Lower leg skin (tissue), 4 donors: Measurements from ENCODE around the gene MSRB3. TPM values are rescaled to one million over a fixed set of nuclear protein-coding genes. Genes with fewer than 3 reads are reported as not detected.
"Not testable (repeated sequence)": the region's sequence is repeated elsewhere in the genome, so short reads cannot be mapped to it uniquely, and the experiment has no call there.

Source experiments
- DNase-seq, 2 donors: peaks; one replicate each; pipeline ENCODE4 v3.0.0-alpha.2; 2019; ENCODE audit warnings: low spot score in 2 of 2
- H3K4me3 ChIP-seq: fragments of 200-600 bp; sonication (generic); 2 replicates; pipeline ENCODE4 v1.5.1; 2017; ENCODE audit warnings: mild to moderate bottlenecking, low read depth; ENCODE audit not compliant: poor library complexity, severe bottlenecking
- POLR2A ChIP-seq, 2 donors: fragments of 450-650 bp; IDR thresholded peaks; one replicate each; pipeline ENCODE4 v1.6.1; 2016 to 2017; ENCODE audit warnings: antibody characterized with exemption in 2 of 2, mild to moderate bottlenecking in 1 of 2, moderate library complexity in 1 of 2
- WGBS, 2 donors: methylation state at CpG; one replicate each; pipeline ENCODE4 v1.1.5; 2018; 5-methylcytosine and 5-hydroxymethylcytosine counted together
- intact Hi-C: fragments of 100-400 bp; cut with DNase I; formaldehyde crosslinking; loops from one replicate; pipeline ENCODE4 v1.15.0; 2023; ENCODE audit warnings: low total_unique reads
- total RNA-seq, 4 donors: library from RNA; depleted of rRNA; stranded (reverse); fragments of >200 nt; gene quantifications; one replicate each; pipeline ENCODE4 v1.1.0, GENCODE V29; 2016
- TF ChIP-seq, protein P1 (sequence below), 3 donors: fragments of 450-650 bp; IDR thresholded peaks; one replicate each; pipeline ENCODE4 v1.5.1; 2016; ENCODE audit warnings: antibody characterized with exemption in 3 of 3, mild to moderate bottlenecking in 3 of 3, moderate library complexity in 2 of 3

Gene MSRB3
- total RNA-seq, 4 donors from 2014 or later: 6.1 to 16.6 (median 7.9) TPM

DNA sequence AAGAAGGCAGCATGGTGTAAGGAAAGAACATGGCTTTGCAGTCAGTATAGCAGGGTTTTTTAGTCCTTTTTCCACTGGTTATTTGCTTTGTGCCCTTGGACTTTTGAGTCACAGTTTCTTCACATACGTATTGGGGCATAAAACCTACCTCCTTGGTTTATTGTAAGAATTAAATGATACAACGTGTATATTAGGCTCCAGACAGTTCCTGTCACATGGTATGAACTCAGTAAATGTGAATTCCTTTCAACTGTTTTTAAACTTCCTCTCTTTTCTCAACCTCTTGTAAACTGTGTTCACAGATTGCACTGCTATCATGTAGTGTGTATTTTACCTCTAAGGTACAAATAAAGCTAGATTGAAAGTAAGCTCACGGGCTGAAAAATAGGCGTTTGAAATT lies 29.5 kb downstream of the MSRB3 start:
- TF ChIP-seq, protein P1, sequence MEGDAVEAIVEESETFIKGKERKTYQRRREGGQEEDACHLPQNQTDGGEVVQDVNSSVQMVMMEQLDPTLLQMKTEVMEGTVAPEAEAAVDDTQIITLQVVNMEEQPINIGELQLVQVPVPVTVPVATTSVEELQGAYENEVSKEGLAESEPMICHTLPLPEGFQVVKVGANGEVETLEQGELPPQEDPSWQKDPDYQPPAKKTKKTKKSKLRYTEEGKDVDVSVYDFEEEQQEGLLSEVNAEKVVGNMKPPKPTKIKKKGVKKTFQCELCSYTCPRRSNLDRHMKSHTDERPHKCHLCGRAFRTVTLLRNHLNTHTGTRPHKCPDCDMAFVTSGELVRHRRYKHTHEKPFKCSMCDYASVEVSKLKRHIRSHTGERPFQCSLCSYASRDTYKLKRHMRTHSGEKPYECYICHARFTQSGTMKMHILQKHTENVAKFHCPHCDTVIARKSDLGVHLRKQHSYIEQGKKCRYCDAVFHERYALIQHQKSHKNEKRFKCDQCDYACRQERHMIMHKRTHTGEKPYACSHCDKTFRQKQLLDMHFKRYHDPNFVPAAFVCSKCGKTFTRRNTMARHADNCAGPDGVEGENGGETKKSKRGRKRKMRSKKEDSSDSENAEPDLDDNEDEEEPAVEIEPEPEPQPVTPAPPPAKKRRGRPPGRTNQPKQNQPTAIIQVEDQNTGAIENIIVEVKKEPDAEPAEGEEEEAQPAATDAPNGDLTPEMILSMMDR (IDR thresholded peaks at IDR 0.05): no peak
- TF ChIP-seq POLR2A (IDR thresholded peaks at IDR 0.05): no peak
- WGBS, 2 donors: 37 to 38% methylated on average over 4 of the region's 4 CpGs
- intact Hi-C loops: no loop called here

DNA sequence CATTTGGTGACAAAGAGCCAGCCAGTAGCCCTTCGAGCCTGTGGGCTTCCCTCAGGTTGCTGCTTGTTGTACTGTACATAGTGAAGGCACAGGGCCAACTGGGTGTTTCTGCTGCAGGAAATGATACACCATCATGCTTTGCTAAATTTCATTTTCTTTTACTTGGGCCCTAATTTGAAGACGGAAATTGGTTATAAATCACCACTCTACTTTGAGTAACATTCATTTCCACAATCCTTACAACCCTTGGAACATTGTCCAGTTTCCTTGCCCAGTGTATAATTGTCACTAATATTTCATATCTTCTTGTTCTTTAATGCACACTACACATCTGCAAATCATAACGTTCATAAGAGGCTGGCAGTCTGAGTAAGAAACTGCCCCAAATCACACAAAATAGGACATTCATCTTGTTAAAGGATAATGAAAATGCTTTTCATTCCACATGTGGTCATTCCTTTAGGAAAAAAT lies 30.2 kb downstream of the MSRB3 start:
- intact Hi-C loops: no loop called here
- no peak for DNase-seq
- TF ChIP-seq, protein P1 (IDR thresholded peaks at IDR 0.05): no peak
- no peak for TF ChIP-seq POLR2A (IDR thresholded peaks at IDR 0.05)
- WGBS, 2 donors: 27% methylated on average over 3 of the region's 3 CpGs
- H3K4me3 ChIP-seq: no peak overlapping the region

More for the DNA sequence above, 29.5 kb downstream of the MSRB3 start:
- no peak for DNase-seq
- no peak overlapping the region for H3K4me3 ChIP-seq

DNA sequence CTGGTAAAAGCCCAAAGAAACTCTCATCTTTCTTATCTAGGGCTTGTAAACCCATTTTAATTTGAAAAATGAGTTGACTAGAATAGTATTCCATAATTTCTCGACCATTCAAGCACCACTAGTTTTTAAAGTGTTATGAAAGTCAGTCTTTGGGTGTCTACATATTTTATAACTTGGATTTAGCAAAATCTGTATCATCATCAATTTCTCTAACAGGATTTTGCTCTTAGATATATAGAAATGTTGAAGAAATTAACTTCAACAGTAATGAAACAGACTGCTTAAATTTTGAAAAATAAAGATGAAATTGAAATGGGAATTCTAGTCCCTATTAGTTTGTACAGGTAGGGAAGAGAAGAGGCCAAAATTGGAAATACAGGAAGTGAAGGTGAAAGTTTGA lies 32.8 kb downstream of the MSRB3 start:
- intact Hi-C loops: no loop called here
- WGBS, 2 donors: 82 to 89% methylated on average over 1 of the region's 1 CpG

DNA sequence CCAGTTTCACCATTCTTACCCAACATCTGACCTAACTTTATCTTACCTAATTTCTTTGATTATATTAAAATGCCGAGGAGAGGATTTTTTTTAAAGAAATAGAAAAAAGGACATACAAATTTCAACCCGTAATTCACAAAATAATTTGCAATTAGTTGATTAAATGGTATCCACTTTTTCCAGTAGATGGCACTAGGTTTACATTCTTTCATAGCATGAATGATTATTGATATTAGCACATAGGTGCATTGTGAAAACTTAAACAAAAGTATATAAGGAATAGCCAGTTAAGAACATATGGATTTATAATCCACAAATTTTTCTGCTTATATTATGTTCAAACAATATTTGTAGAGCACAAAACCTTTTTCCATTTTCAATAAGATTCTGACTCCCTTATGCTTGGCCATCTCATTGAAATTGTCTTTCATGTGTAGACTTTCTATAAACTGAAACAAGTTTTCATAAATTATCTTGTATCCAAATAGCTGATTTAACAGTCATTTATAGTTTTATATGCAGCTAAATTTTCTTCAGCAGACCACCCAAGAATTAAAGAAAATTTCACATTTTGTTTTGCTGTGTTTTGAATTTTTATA lies 35.3 kb downstream of the MSRB3 start:
- 29 to 35% methylated on average over 2 of the region's 2 CpGs for WGBS, 2 donors
- no peak for DNase-seq
- TF ChIP-seq, protein P1 (IDR thresholded peaks at IDR 0.05): no peak
- no peak for TF ChIP-seq POLR2A (IDR thresholded peaks at IDR 0.05)
- H3K4me3 ChIP-seq: no peak overlapping the region
- intact Hi-C loops: no loop called here

More for the DNA sequence above, 32.8 kb downstream of the MSRB3 start:
- TF ChIP-seq, protein P1 (IDR thresholded peaks at IDR 0.05): no peak
- no peak for TF ChIP-seq POLR2A (IDR thresholded peaks at IDR 0.05)
- DNase-seq: no peak
- H3K4me3 ChIP-seq: no peak overlapping the region

DNA sequence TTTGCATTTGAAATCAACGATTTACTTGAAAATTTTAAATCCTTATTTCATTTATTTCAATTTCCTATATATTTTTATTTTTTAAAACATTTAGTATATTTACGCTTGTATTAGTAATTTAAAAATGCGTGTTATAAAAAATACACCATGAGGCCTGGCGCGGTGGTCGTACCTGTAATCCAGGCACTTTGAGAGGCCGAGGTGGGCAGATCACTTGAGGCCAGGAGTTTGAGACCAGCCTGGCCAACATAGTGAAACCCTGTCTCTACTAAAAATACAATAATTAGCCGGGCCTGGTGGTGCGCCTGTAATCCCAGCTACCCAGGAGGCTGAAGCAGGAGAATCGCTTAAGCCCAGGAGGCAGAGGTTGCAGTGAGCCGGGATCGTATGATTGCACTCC lies 36.8 kb downstream of the MSRB3 start:
- 95 to 98% methylated on average over 12 of the region's 12 CpGs for WGBS, 2 donors
- DNase-seq, H3K4me3 ChIP-seq, intact Hi-C loops: not testable (repeated sequence)

DNA sequence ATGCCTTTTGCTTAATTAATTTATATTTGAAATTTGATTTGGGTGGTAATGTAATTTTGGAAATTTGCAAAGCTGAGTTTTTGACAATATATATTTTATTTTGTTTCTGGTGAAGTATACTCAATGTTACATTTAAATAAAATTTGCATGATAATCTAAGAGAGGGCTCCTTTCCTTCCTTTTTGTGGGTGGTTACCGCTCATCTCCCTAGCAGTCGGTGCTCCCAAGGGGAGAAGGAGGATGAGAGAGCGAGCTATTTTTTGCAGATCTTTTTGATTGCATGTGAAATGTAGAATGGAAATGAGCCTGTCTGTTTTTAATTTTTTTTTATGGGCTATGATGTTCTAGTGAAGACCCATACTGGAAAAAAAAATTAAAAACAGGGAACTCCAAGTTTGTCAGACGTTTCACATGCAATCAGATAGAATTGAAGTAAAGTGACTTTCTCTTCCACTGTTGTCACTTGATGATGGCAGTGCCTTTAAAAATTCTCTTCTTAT lies 39.8 kb downstream of the MSRB3 start:
- no peak for DNase-seq
- intact Hi-C loops: no loop called here

More for the DNA sequence above, 39.8 kb downstream of the MSRB3 start:
- WGBS, 2 donors: 62 to 66% methylated on average over 4 of the region's 4 CpGs
- H3K4me3 ChIP-seq: no peak overlapping the region
- TF ChIP-seq, protein P1 (IDR thresholded peaks at IDR 0.05): no peak
- TF ChIP-seq POLR2A (IDR thresholded peaks at IDR 0.05): no peak
